ENCODE measurements around the gene MYH14.

MYH14 gene

DNA sequence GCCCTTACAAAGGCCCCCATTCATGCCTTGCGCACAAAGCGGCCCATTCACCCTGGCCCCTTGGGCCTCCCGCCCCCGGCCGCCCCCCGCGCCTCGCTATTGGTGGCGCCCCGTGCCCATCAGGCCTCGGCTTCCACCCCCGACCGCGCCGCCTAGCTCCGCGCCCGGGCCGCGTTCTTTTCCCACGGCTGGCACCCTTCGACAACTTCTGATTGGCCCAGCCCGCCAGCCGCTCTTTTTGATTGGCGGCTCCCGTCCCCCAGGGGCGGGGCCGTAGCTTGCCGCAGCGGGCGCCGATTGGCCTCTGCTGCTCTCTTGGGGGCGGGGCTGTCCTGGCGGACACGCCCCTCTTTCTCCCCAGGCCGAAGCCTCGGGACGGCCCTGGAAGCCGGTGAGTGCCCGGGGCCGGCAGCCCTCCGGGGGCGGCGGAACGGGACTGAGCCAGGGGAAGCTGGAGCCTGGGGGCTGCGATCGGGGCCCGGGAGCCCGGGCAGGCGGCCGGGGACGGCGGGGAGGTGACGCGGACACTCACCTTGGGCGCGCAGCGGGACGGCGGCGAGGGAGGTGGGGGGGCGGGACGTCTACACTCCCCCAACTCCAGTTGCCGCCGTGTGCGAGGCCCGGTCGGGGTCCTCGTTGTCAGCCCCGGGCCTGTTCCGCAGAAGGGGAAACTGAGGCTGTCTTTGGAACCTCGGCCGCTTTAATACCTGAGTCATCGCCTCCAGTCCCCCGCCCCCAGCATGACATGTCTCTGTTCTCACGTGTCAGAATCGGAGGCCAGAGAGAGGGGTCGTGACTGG is at the start of gene MYH14:
Gene MYH14 (plus strand): TSS at position 342 of the 800 bp plus-strand sequence. CDS start 6,744 bp downstream, outside the sequence.
- DNase-seq (ENCODE audit: low read depth) = no peak

DNA sequence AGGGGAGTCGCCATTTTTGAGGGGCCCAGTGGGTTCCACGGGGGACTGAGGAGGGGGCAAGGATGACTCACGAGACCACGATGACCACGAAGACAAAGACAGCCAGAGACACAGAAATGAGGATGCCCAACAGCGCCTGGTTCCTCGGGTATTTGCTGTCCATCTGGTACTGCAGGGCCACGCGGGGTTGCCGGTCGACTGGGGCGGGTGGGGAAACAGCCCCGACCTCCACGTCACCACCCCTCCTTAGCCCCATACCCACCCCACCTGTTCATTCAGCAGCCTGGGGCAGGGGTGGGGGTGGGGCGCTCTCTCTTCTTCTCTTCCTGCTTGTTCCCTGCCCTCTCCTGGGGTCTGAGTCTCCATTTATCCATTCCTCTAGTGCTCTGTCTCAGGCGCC is 48.9 kb upstream of the MYH14 start:
- DNase-seq (ENCODE audit: low read depth) = no peak

DNA sequence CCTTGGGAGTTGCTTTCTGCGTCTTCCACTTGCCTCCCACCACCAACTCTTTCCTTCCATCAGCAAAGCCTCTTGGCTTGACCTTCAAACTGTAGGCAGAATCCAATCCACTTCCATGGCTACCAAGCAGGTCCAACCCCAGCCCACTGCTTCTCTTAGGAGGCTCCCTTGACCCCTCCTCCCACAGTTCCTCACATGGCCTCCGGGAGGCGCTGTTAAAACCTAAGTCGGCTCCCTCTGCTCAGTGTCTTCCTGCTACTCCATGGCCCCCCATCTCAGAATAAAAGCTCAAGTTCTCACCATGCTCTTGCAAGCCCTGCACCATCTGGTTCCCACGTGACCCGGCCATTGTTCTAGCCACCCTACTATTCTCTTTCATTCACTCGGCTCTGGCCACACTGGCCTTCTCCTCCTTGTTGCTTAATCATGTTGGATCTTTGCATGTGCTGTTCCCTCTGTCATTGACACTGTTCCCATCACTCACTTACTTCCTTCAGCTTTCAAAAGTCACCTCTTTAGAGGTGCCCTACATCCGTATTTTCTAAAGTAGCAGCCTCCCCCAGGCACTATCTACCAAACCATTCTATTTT is 47.8 kb upstream of the MYH14 start:
- DNase-seq (ENCODE audit: low read depth) = no peak

DNA sequence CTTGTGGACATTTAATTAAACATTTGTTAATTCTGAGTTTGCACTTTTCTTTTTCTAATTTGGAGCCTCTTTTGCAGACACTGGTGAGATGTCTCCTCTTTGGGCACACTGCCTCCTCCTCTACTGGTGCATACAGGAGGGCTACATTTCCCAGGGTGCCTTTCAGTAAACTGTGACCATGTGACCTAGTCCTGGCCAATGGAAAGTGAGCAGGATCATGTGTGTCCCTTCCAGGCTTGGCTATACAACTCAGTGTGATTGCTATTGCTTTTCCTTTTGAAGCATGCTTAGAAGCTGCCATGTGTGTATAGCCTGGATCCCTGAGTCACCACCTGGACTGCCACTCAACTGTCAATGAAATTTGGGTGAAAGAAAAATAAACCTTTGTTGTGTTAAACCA is 44.8 kb upstream of the MYH14 start:
- no peak for DNase-seq (ENCODE audit: low read depth)

DNA sequence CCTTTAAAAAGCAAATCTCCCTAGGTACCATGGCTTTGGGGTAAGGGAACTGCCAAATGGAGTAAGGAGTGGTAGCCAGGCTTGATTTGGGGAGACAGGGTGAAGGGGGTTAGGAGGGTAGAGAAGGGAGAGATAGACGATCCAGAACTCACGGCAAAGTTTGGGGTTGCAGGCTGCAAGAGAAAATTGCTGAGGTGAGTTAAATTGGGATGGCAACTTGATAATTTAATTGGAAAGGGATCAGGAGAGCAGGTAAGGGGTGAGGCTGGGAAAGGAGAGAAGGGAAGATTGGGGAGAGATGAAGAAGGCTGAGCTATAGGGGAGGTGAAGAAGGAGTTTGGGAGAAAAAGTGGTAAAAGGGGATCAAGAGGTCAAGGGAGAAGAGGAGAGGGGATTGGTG is 44.3 kb upstream of the MYH14 start:
- DNase-seq (ENCODE audit: low read depth) = no peak

DNA sequence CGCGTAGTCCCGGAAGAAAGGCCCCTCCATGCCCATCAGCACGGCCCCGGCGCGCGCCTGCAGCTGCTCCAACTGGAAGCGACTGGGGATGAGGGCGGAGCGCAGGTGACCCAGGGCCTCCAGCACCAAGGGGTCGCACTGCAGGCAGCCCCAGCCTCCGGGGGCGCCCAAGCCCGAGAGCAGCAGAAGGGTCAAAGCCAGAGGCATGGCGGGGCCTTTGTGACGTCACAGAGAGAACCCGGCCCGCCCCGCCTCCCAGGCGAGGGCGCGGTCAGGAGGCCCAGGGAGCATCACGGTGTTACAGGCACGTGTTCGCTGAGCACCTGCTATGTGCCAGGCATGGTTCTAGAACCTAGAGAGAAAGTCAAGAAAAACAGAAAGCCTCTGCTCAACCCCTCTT is 40.4 kb upstream of the MYH14 start, which contains the start of gene IZUMO2:
Gene IZUMO2 (minus strand): TSS at position 294 of the 400 bp plus-strand sequence. CDS start 87 bp downstream, at position 207.
- DNase-seq (ENCODE audit: low read depth) = no peak

DNA sequence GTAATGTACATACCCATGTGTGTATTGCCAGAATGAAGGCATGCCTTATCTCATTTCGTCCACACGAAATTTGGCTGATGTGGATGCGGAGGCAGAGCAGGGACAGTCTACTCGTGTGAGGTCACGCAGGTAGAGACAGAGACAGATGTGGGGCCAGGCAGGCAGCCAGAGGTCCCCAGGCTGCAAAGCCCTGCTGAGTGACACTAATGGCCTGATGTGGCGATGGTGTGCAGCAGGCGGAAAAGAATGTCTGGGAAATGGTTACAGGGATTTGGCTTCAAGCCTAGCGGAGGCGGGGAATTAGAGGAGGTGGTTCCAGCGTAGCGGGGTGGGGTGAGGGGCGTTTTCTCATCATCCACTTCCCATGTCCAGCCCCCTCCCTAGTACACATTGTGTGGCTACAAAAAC is 36.1 kb upstream of the MYH14 start:
- no peak for DNase-seq (ENCODE audit: low read depth)

DNA sequence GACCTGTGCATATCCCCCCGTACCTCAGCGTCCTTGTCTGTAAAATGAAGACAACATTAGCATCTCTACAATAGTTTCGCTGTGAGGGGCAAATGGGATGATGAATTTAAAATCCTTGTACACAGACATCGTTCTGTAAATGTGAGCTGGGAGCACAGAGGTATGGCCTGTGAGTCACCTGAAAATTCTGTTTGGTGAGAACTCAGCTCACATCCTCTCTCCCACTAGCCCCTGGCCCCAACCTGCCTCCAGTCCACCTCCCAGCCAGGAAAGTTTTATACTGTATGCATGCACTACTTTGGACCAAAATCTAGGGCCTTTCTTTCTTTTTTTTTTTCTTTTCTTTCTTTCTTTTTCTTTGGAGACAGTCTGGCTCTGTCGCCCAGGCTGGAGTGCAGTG is 31.7 kb upstream of the MYH14 start:
- DNase-seq (ENCODE audit: low read depth) = no peak

DNA sequence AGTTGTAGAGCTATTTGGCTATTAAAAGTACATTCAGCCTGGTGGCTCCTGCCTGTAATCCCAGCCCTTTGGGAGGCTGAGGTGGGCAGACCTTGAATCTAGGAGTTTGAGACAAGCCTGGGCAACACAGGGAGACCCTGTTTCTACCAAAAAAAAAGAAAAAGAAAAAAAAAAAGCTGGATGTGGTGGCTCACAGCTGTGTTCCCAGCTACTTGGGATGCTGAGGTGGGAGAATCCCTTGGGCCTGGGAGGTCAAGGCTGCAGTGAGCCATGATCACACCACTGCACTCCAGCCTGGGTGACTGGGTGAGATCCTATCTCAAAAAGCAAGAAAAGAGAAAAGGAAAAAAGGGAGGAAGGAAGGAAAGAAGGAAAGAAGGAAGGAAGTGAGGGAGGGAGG is 30.7 kb upstream of the MYH14 start:
- DNase-seq (ENCODE audit: low read depth) = no peak

DNA sequence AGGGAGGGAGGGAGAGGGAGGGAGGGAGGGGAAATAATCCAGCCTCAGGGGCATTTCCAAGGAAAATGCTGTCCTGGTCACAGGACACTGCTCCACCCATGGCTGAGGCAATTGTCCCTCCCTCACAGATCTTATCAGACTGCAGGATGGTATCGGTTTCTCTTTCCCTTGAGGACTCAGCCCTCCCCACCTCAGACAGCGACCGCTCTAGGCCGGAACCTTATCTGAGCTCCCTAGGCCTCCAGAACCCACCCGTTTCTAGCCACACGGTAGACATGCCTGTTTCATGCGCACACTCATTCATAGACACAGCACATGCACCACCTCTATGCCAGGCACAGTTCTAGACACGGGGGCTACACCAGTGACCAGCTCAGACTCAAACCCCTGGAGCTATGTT is 30.3 kb upstream of the MYH14 start:
- no peak for DNase-seq (ENCODE audit: low read depth)

DNA sequence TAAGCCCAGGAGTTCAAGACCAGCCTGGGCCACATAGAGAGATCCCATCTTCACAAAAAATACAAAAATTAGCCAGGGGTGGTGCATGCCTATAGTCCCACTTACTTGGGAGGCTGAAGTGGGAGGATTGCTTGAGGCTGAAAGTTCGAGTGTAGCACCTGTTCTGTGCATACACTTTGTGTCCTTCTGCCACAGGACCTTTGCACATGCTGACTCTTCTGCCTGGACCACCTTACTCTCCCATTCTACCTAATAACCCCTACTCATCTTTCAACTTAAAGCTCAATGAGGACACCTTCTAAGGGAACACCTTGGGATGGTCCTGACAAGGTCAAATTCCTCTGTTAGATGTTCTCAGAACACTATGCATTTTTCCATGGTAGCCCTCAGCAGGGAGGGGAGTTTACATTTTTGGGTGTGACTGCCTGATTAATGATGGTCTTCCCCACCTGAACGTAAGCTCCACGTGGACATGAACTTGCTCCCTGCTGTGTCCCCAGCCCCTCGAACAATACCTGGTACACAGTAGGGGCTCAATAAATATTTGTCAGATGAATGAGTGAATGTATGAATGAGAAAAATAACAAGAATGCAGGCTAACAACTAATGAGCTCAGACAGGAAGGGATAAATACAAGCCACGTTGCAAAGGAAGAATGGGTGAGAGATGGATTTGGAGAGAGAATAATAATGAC is 29.2 kb upstream of the MYH14 start:
- DNase-seq (ENCODE audit: low read depth) = no peak

DNA sequence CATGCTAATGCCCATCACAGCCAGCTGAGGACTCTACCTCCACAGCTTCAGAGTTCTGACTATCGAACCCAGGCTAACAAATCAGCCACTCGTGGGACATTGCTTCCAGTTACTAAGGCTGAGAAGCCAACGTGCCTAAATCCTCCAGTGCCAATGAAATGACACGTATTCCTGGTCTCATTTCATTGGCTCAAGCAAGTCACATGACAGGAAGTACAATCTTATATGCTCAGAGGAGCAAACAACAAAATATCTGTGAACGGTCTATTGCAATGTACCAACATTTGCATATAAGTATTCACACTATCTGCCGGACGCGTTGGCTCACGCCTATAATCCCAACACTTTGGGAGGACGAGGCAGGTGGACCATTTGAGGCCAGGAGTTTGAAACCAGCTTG is 27.5 kb upstream of the MYH14 start:
- no peak for DNase-seq (ENCODE audit: low read depth)

DNA sequence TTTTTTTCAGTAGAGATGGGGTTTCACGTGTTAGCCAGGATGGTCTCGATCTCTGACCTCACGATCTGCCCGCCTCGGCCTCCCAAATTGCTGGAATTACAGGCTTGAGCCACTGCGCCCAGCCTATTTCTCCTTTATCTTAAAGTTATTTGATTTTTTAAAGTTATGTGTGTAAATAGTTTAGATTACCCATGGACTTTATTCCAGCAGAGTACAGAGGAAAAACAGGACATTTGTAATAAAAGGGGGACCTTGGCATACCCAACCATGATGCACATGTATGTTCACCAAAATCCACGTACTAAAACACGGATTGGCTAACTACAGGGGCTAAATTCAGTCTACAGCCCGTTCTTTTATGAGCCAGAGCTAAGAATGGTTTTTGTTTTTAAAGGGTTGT is 26.6 kb upstream of the MYH14 start:
- no peak for DNase-seq (ENCODE audit: low read depth)

DNA sequence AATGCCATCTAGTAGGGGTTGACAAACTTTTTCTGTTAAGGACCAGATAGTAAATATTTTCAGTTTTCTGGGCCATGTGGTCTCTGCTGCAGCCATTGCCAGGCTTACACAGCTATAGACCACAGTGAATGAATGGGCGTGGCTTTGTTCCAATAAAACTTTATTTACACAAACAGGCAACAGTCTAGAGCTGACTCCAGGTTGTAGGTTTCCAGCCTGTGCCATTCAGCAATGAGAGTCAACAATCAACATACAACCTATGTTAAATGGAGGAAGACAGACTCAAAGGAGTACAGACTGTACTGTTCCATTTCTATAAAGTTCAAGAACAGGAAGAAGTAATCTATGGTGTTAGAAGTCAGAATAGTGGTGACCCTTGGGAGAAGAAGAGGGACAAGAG is 25.1 kb upstream of the MYH14 start:
- no peak for DNase-seq (ENCODE audit: low read depth)

DNA sequence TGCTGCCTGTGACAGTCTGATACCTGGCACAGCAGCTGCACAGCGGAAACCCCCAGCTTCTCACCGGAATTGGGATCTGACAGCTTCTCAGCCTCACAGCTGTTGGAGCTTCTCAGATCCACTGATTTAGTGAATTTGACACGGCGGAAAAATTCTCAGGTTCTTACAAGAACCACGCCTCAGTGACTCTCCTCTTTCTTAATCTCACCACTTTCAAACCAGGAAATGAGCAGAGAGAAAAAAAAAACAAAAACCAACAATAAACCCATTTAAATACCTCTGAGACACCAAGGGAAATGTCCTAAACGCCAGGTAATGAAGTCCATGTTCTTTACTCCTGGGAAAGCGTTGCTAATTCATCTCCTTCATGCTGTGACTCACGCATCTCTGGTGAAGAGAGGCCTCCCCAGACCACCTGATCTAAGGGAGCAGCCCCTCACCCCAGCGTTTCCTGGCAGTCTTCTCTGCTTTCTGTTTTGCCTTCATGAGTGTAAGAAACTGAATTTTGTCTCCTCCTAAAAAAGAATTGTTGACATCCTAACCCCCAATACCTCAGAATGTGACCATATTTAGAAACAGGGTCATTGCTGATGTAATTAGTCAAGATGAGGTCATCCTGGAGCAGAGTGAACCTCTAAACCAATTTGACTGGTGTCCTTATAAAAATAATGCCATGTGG is 24.4 kb upstream of the MYH14 start:
- DNase-seq (ENCODE audit: low read depth) = no peak

DNA sequence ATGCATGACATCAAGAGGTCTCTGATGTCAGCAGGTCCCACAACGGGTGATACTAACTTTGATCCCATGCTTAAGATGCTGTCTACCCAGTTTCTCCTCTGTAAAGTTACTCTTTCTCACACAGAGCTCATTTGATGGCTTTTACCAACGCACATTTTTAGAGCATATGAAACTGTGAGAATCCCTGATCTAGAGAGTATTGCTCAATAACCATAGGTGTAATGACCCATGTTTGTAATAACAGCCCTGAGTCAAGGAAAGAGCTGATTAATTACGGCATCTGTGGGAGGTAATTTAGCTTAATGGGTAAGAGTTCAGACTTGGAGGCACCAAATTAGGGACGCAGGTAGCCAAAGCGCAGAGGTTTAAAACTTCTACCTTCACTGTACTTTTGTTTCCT is 22.3 kb upstream of the MYH14 start:
- no peak for DNase-seq (ENCODE audit: low read depth)

DNA sequence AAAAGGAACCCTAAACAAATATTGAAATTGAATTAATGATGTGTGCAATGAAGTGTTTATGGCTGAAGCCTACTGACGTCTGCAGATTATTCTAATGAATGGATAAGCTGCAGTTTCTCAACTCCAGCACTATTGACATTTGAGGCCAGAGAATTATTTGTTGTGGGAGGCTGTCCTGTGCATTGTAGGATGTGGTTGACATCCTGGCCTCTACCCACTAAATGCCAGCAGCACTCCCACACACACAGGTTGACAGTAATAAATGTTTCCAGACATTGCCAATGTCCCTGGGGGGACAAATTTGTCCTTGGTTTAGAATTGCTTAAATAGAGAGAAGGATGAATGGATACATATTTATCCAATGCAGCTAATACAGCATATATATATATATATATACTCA is 19.2 kb upstream of the MYH14 start:
- no peak for DNase-seq (ENCODE audit: low read depth)

DNA sequence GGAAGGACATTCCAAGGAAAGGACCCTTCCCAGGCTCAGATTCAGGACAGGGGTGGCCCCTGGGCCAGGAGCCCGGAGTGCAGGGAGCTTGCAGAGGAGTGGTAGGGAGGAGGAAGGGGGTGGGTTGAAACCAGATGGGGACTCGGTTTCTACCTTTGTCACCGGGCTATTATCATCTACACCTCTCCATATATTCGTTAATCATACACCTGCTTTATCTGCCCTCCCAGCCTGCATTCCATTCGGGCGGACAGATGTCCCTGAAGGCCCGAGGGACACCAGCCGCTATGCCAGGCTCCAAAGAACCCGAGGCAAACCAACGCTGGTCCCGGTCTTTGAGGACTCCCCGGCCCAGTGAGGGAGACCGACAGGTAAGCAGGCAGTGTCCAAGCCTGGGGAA is 15.5 kb upstream of the MYH14 start:
- DNase-seq (ENCODE audit: low read depth) = no peak

DNA sequence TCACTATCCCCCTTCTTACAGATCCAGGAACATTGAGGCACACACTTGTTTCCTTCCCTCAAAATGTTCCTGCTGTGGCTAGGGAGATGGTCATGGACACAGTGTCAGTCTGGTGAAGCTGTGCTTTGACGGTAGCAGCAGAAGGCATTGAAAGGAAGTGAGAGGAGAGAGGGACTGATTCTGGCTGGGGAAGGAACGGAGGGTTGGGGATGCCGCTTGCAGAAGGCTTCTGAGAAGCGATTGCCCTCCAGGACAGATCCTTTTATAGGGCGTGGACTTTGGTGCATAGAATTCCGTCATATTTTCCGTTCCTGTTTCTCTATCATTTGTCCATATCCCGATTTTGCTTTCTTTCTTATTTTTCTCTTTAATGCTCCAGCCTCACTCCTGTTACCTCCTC is 14.1 kb upstream of the MYH14 start:
- no peak for DNase-seq (ENCODE audit: low read depth)

DNA sequence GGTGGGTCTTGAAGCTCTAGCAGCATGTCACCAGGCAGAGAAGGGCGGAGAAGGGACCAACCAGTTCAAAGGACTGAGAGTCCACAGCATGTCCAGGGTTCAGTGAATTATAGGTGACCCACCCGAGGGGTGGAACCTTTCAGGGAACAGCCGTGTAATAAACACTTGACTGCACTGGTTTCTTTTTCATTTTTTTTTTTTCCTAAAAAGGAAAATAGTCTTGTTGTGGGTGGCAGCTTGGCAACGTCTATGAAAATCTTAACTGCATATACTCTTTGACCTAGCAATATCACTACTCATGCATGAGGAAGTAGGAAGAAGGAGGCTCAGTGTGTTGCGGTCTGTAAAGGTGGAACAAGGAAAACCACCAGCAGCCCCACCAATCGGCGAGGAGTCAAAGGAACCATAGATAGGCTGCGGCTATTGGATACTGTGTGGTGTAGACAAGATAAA is 13.0 kb upstream of the MYH14 start:
- DNase-seq (ENCODE audit: low read depth) = no peak

DNA sequence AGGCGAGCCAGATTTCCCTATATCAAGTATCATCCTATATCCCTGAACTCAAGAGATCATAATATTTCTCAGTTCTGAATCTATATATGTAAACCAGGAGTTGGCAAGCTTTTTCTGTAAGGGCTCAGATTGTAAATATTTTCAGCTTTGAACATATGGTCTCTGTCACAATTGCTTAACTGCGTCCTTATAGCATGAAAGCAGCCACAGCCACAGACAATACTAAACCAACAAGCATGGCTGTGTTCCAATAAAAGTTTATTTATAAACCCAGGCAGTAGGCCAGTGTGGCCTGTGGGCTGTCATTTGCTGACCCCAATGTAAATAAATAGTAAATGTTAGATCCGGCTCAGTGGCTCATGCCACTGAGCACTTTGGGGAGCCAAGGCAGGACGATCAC is 12.2 kb upstream of the MYH14 start:
- no peak for DNase-seq (ENCODE audit: low read depth)

DNA sequence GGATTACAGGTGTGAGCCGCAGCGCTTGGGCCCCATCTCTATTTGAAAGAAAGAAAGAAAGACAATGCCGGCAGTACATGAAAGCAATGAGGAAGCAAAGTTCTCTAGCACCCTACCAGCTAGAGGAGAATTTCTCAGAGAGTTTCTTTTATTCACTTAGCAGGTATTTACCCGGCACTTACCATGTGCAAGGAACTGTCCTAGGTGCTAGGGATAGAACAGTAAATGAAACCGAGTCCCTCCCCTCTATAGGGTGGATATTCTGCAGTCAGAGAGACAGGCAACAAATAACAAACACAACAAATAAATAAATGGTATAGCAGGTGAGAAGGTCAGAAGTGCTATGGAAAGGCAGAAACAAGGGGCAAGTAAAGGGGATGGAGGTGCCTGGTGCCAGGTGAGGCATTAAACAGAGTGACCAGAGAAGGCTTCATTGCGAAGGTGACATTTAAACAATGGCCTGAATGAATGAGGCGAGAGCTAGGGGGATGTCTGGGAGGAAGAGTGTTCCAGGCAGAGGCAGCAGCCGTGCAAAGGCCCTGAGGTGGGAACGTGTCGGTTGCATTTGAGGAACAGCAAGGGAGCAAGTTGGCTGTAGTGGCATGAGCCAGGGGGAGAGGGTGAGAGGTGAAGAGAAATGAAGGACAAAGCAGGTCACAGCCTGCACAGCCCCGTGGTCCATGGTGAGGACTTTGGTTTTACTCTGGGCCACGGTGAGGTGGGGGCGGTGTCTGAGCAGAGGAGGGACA is 10.8 kb upstream of the MYH14 start:
- no peak for DNase-seq (ENCODE audit: low read depth)
